Cardiac fibroblast (primary cell): Measurements from ENCODE around the gene MAP1LC3A.

ENCODE experiments used
- DNase-seq, 2 donors: peaks; one replicate each; pipeline versions ENCODE4 v3.0.0 to v3.0.0-alpha.2; 2010; ENCODE audit warnings: low read depth in 2 of 2
- H3K4me3 ChIP-seq, 2 donors: replicated peaks in 1 of 2; 1 replicate in 1 of 2; 2 replicates in 1 of 2; pipeline ENCODE4 v1.5.1; 2011; ENCODE audit warnings: low read depth in 2 of 2, low read length in 2 of 2, mild to moderate bottlenecking in 2 of 2, moderate library complexity in 1 of 2
- TF ChIP-seq, protein P1 (sequence below): IDR thresholded peaks from one replicate; pipeline ENCODE4 v1.5.1; 2011; ENCODE audit warnings: low read depth, mild to moderate bottlenecking, low read length, inconsistent platforms

Gene MAP1LC3A

DNA sequence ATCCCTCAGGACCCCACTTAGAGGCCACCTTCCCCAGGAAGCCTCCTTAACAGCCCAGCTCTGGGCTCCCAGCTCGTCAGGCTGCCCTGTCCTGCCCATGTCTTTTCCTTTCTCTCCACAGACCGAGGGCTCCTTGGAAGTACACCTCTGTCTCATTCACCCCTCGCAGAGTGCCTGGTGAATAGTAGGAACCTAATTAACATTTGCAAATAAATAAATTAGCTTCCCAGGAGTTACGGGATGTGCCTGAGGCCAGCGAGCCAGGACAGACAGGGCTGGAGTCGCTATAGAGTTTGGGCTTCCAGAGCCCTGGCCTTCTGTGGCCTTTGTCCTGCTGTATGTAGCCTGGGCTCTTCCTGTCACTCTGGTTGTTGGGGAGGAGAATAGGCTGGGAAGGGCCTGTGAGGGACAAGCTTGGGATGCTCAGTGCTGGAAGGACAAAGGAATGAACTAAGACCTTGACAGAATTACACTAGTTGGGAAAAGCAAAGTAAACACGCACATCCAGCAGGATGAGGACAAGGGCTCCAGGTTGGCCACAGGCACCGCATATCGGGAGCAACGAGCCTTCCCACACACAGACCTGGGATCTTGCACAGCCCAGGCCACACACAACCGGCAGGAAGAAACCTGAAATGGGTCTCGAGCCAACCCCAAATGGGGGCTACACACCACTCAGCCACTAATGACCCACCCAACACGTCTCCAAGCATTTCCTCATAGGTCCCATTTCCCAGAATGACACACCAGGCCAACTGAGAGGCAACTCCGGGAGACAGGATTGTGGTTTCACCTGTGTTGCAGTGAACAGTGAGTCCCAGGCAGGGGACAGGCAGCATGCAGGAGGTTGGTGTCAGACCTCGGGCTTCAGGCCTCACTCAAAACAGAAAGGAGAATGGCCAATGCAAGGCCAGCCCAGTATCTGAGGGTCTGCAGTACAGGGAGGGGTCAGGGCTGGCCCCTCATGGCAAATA, 9.7 kb downstream of the MAP1LC3A start:
- TF ChIP-seq, protein P1, sequence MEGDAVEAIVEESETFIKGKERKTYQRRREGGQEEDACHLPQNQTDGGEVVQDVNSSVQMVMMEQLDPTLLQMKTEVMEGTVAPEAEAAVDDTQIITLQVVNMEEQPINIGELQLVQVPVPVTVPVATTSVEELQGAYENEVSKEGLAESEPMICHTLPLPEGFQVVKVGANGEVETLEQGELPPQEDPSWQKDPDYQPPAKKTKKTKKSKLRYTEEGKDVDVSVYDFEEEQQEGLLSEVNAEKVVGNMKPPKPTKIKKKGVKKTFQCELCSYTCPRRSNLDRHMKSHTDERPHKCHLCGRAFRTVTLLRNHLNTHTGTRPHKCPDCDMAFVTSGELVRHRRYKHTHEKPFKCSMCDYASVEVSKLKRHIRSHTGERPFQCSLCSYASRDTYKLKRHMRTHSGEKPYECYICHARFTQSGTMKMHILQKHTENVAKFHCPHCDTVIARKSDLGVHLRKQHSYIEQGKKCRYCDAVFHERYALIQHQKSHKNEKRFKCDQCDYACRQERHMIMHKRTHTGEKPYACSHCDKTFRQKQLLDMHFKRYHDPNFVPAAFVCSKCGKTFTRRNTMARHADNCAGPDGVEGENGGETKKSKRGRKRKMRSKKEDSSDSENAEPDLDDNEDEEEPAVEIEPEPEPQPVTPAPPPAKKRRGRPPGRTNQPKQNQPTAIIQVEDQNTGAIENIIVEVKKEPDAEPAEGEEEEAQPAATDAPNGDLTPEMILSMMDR, result no peak
- H3K4me3 ChIP-seq, result no peak overlapping the region
- DNase-seq, result no peak

DNA sequence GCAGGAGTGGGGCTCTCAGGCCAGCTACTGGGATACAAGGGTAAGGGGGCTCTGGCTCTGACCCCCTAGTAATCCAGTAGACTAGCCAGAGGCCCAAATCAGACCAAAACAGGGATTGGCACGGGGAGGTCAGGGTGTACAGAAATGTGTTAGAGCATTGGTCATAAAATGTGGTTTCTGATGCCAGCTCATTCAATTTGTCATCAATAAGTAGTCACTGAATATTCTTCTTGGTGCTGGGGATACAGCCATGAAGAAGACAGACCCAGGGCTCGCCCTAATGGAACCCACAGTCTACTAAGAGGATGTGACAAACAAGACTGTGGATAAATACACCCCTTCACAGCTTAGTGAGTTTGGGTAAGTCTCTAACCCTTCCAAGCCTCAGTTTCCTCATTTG, 11.1 kb downstream of the MAP1LC3A start:
- no peak for DNase-seq
- TF ChIP-seq, protein P1, result no peak
- no peak overlapping the region for H3K4me3 ChIP-seq

DNA sequence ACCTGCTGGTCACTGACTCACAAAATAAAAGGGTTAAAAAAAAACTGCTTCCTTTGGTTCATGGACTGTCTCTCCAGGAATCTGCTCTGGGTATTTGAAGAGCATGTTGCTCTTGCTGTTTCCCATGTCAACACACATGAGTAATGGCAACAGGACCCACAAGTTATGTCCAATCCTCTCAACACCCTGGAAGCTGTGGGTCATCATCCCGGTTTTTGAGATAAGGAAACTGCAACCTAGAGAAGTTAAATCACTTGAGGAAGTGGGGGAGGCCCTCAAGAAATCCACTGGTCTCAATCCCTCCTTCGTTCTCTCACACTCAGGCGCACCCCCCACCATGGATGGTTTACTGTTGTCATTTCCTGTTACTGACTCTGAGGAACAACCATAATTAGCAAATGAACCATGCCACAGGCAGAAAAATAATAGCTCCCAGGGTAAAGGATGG, 12.4 kb downstream of the MAP1LC3A start:
- TF ChIP-seq, protein P1, result no peak
- peak; percentile 77 to 83 for DNase-seq
- no peak overlapping the region for H3K4me3 ChIP-seq

- TF ChIP-seq, protein P1, result no peak
- DNase-seq, result no peak
Observed at GRCh38 chr20:34571753-34572152, 13.2 kb downstream of the MAP1LC3A start.

GRCh38 chr20:34573541-34574300, 15.2 kb downstream of the MAP1LC3A start:
- peak in 1 of 2 donors; percentile 38 for DNase-seq
- TF ChIP-seq, protein P1, result no peak
- H3K4me3 ChIP-seq, result no peak overlapping the region

More at GRCh38 chr20:34571753-34572152, 13.2 kb downstream of the MAP1LC3A start:
- no peak overlapping the region for H3K4me3 ChIP-seq

DNA sequence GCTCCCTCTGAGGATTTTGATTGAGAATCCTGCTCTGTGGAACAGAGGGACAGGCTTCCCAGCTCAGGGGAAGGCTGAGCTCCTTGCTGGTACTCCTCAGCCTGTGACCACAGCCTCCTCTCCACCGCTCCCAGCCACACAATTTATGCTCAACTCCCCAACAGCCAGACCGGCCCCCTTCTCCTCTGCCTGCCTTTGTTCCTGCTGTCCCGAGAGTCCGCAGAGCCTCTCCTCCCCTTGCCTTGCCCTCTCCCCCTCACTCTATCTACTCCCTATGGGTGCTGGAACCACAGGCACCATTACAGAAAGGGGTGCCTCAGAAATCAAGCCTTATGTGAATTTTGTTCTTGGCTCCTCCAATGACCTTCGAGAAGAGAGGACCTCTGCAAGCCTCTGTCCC, 15.9 kb downstream of the MAP1LC3A start:
- TF ChIP-seq, protein P1, result no peak
- no peak overlapping the region for H3K4me3 ChIP-seq
- no peak for DNase-seq
